ENCODE results near the gene ARHGAP29. TPM values are rescaled to one million over a fixed set of nuclear protein-coding genes. Genes with fewer than 3 reads are reported as not detected.
"Not testable (repeated sequence)": the region's sequence is repeated elsewhere in the genome, so short reads cannot be mapped to it uniquely, and the experiment has no call there.

The ARHGAP29 gene
- total RNA-seq, 2 donors from 2014 or later, result 24.9 to 39.4 TPM

- Histone ChIP-seq H3K4me3 (no peak overlapping the region), H3K36me3 (peaks cover 21% of the 10 kb centered on the region), H3K4me1 (ENCODE audit: control insufficient read depth in 1 of 2, low read depth in 2 of 2) (no peaks in the 10 kb centered on the region), H3K27ac (no peak overlapping the region), H3K9me3 (no peaks in the 10 kb centered on the region), H3K27me3 (replicated peaks; ENCODE audit: insufficient read depth) (no peaks in the 10 kb centered on the region)
- no peak for TF ChIP-seq CTCF (IDR thresholded peaks at IDR 0.05)
- DNase-seq (ENCODE audit: low spot score) (no peak), ATAC-seq (ENCODE audit: insufficient number of reproducible peaks, low FRiP score, low read depth) (no peak)
Observed at GRCh38 chr1:94182191-94182590, 55.2 kb downstream of the ARHGAP29 start.

GRCh38 chr1:94180650-94181049 is 56.7 kb downstream of the ARHGAP29 start:
- no peaks in the 10 kb centered on the region for H3K4me1 ChIP-seq (ENCODE audit: control insufficient read depth in 1 of 2, low read depth in 2 of 2)
- TF ChIP-seq CTCF (IDR thresholded peaks at IDR 0.05), result no peak
- DNase-seq (ENCODE audit: low spot score) (no peak), ATAC-seq (ENCODE audit: insufficient number of reproducible peaks, low FRiP score, low read depth) (no peak)
- H3K36me3 ChIP-seq, result peaks cover 21% of the 10 kb centered on the region
- no peaks in the 10 kb centered on the region for H3K27me3 ChIP-seq (replicated peaks; ENCODE audit: insufficient read depth)
- no peak overlapping the region for H3K4me3 ChIP-seq
- no peak overlapping the region for H3K27ac ChIP-seq
- H3K9me3 ChIP-seq, result no peaks in the 10 kb centered on the region

- H3K4me1 ChIP-seq (ENCODE audit: control insufficient read depth in 1 of 2, low read depth in 2 of 2), result no peaks in the 10 kb centered on the region
- H3K27ac ChIP-seq, result no peak overlapping the region
- peaks cover 15% of the 10 kb centered on the region for H3K36me3 ChIP-seq
- no peak overlapping the region for H3K4me3 ChIP-seq
- H3K27me3 ChIP-seq (replicated peaks; ENCODE audit: insufficient read depth), result no peaks in the 10 kb centered on the region
- DNase-seq (ENCODE audit: low spot score) (no peak), ATAC-seq (ENCODE audit: insufficient number of reproducible peaks, low FRiP score, low read depth) (no peak)
- no peak for TF ChIP-seq CTCF (IDR thresholded peaks at IDR 0.05)
- no peaks in the 10 kb centered on the region for H3K9me3 ChIP-seq
Observed at GRCh38 chr1:94178901-94179300, 58.5 kb downstream of the ARHGAP29 start.

GRCh38 chr1:94169126-94169525 is 68.3 kb downstream of the ARHGAP29 start:
- no peak for DNase-seq (ENCODE audit: low spot score)
- H3K27me3 ChIP-seq (replicated peaks; ENCODE audit: insufficient read depth), result no peaks in the 10 kb centered on the region
- no peak for ATAC-seq (ENCODE audit: insufficient number of reproducible peaks, low FRiP score, low read depth)
- no peak overlapping the region for H3K4me3 ChIP-seq
- H3K27ac ChIP-seq, result no peak overlapping the region
- H3K36me3 ChIP-seq, result no peaks in the 10 kb centered on the region
- no peak for TF ChIP-seq CTCF (IDR thresholded peaks at IDR 0.05)
- no peaks in the 10 kb centered on the region for H3K4me1 ChIP-seq (ENCODE audit: control insufficient read depth in 1 of 2, low read depth in 2 of 2)
- no peaks in the 10 kb centered on the region for H3K9me3 ChIP-seq

- no peak for TF ChIP-seq CTCF (IDR thresholded peaks at IDR 0.05)
- Histone ChIP-seq H3K27me3 (replicated peaks; ENCODE audit: insufficient read depth) (no peaks in the 10 kb centered on the region), H3K36me3 (no peaks in the 10 kb centered on the region), H3K4me1 (ENCODE audit: control insufficient read depth in 1 of 2, low read depth in 2 of 2) (no peaks in the 10 kb centered on the region), H3K4me3 (no peak overlapping the region), H3K9me3 (no peaks in the 10 kb centered on the region), H3K27ac (no peak overlapping the region)
- ATAC-seq (ENCODE audit: insufficient number of reproducible peaks, low FRiP score, low read depth), result no peak
- no peak for DNase-seq (ENCODE audit: low spot score)
Observed at GRCh38 chr1:94165843-94166242, 71.5 kb downstream of the ARHGAP29 start.

GRCh38 chr1:94164885-94165284 is 72.5 kb downstream of the ARHGAP29 start:
- not testable (repeated sequence) for ATAC-seq (ENCODE audit: insufficient number of reproducible peaks, low FRiP score, low read depth); H3K4me1 ChIP-seq (ENCODE audit: control insufficient read depth in 1 of 2, low read depth in 2 of 2); H3K36me3 ChIP-seq; H3K9me3 ChIP-seq; H3K27ac ChIP-seq; H3K4me3 ChIP-seq; DNase-seq (ENCODE audit: low spot score); H3K27me3 ChIP-seq (replicated peaks; ENCODE audit: insufficient read depth)

GRCh38 chr1:94164121-94164520 is 73.3 kb downstream of the ARHGAP29 start:
- DNase-seq (ENCODE audit: low spot score); H3K4me1 ChIP-seq (ENCODE audit: control insufficient read depth in 1 of 2, low read depth in 2 of 2); ATAC-seq (ENCODE audit: insufficient number of reproducible peaks, low FRiP score, low read depth); H3K9me3 ChIP-seq; H3K4me3 ChIP-seq; H3K27ac ChIP-seq; H3K27me3 ChIP-seq (replicated peaks; ENCODE audit: insufficient read depth); H3K36me3 ChIP-seq: not testable (repeated sequence)

- not testable (repeated sequence) for H3K9me3 ChIP-seq; ATAC-seq (ENCODE audit: insufficient number of reproducible peaks, low FRiP score, low read depth); DNase-seq (ENCODE audit: low spot score); H3K27ac ChIP-seq; H3K36me3 ChIP-seq; H3K4me3 ChIP-seq; H3K27me3 ChIP-seq (replicated peaks; ENCODE audit: insufficient read depth); H3K4me1 ChIP-seq (ENCODE audit: control insufficient read depth in 1 of 2, low read depth in 2 of 2)
Observed at GRCh38 chr1:94163249-94163648, 74.1 kb downstream of the ARHGAP29 start.

All from thoracic aorta (tissue), 2 donors.